Colonic mucosa (tissue), 4 donors: ENCODE results near the gene CCSER1. TPM values are rescaled to one million over a fixed set of nuclear protein-coding genes. Genes with fewer than 3 reads are reported as not detected.

Source experiments
- DNase-seq: peaks from one replicate; pipeline ENCODE4 v3.0.0-alpha.2; 2020
- H3K27ac ChIP-seq: fragments of 200-600 bp; one replicate; pipeline ENCODE4 v1.8.0; 2021
- H3K27me3 ChIP-seq: fragments of 200-600 bp; one replicate; pipeline ENCODE4 v1.8.0; 2021
- H3K36me3 ChIP-seq: fragments of 200-600 bp; one replicate; pipeline ENCODE4 v1.8.0; 2021
- H3K4me1 ChIP-seq: fragments of 200-600 bp; one replicate; pipeline ENCODE4 v1.8.0; 2021; ENCODE audit warnings: mild to moderate bottlenecking
- H3K4me3 ChIP-seq: fragments of 200-600 bp; one replicate; pipeline ENCODE4 v1.8.0; 2021
- H3K9ac ChIP-seq, 2 donors: one replicate each; pipeline ENCODE4 v1.7.0; 2013; ENCODE audit warnings: control low read depth in 2 of 2, low read depth in 2 of 2, low read length in 2 of 2
- H3K9me3 ChIP-seq: fragments of 200-600 bp; one replicate; pipeline ENCODE4 v1.8.0; 2021
- intact Hi-C: fragments of 100-400 bp; cut with DNase I; formaldehyde crosslinking; loops from one replicate; pipeline ENCODE4 v1.14.1; 2022
- total RNA-seq, 2 donors: library from RNA; stranded (reverse); fragmentation: NEBNext Ultra II Directional in 1 of 2; extraction: Animal tissue kit (Norgen Biotek cat#: 25700) in 1 of 2; gene quantifications; one replicate each; pipeline ENCODE4 v1.2.1, GENCODE V29; 2021
- TF ChIP-seq, protein P1 (sequence below): fragments of 200-600 bp; IDR thresholded peaks from one replicate; pipeline ENCODE4 v1.8.0; 2022; ENCODE audit warnings: antibody characterized with exemption, mild to moderate bottlenecking
- donor health status: healthy.
- donor health status: DM: no; HTN: no; CAD: no.
- donor health status: DM: no; HTN: no; CAD: no.

The CCSER1 gene
- total RNA-seq, 2 donors from 2014 or later = 11.2 to 13.4 TPM

DNA sequence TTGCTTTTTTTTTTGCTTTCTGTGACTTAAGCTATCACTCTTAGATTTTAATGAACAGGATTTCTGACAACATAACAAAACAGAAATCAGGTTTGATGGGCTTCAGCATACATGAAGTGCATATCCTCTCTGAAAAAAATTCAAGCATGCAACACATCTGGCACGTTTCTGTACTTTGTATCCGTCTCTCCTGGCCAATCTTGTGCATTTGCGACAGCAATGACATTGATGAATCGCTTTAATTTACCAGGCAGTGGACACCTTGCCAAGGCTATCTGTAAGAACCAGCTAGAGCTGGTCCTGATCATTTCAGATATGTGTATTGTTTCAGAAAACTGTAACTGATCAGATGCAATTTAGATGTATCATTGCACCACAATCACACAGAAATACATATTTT lies 93.3 kb downstream of the CCSER1 start:
- no peaks in the 10 kb centered on the region for H3K4me1 ChIP-seq
- DNase-seq = no peak
- no peak overlapping the region for H3K9ac ChIP-seq
- H3K36me3 ChIP-seq = no peaks in the 10 kb centered on the region
- TF ChIP-seq, protein P1, sequence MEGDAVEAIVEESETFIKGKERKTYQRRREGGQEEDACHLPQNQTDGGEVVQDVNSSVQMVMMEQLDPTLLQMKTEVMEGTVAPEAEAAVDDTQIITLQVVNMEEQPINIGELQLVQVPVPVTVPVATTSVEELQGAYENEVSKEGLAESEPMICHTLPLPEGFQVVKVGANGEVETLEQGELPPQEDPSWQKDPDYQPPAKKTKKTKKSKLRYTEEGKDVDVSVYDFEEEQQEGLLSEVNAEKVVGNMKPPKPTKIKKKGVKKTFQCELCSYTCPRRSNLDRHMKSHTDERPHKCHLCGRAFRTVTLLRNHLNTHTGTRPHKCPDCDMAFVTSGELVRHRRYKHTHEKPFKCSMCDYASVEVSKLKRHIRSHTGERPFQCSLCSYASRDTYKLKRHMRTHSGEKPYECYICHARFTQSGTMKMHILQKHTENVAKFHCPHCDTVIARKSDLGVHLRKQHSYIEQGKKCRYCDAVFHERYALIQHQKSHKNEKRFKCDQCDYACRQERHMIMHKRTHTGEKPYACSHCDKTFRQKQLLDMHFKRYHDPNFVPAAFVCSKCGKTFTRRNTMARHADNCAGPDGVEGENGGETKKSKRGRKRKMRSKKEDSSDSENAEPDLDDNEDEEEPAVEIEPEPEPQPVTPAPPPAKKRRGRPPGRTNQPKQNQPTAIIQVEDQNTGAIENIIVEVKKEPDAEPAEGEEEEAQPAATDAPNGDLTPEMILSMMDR = no peak
- no peak overlapping the region for H3K4me3 ChIP-seq
- intact Hi-C loops = no loop called here
- no peaks in the 10 kb centered on the region for H3K27me3 ChIP-seq
- no peak overlapping the region for H3K27ac ChIP-seq
- H3K9me3 ChIP-seq = no peaks in the 10 kb centered on the region

DNA sequence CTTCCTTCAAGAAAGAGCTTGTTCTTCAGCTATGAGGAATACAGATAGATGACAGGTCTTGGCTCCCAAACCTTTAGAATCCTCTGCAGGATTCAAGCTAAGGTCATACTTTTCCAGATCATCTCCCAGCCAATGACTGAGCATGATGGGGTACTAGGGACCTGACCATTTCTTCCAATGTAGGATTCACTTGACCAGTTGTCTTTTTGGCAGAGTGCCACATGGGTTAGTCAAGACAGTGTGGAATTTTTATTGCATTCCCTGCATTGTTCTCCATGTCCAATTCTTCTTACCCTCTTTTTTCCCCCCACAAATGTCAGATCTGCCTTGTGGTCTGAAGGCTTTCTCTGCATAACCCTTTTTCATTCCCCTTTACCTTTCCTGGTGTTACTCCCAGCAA lies 99.5 kb downstream of the CCSER1 start:
- Histone ChIP-seq H3K4me1 (no peaks in the 10 kb centered on the region), H3K9me3 (no peaks in the 10 kb centered on the region), H3K27ac (no peak overlapping the region), H3K36me3 (no peaks in the 10 kb centered on the region), H3K4me3 (no peak overlapping the region), H3K27me3 (no peaks in the 10 kb centered on the region), H3K9ac (no peak overlapping the region)
- intact Hi-C loops = no loop called here
- TF ChIP-seq, protein P1 = no peak
- DNase-seq = no peak

DNA sequence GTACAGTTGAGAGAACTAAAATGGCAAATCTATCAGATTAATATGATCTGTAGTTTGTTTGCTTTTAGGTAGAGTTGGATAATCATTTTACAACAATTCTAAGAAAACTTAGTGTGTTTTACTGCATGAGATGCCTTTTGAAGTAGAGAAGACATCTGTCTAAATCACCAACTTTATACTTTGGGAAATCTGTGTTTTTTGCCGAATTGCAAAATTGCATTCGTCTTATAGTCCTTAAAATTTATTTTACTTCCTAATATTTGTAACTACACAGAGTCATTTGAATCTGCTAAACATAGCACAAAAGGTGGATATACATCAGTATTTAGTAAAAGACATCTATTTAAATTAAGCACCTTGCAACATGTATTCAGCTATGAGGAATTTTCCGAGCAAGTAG lies 100.0 kb downstream of the CCSER1 start:
- intact Hi-C loops = no loop called here
- Histone ChIP-seq H3K27me3 (no peaks in the 10 kb centered on the region), H3K4me3 (no peak overlapping the region), H3K9ac (no peak overlapping the region), H3K9me3 (no peaks in the 10 kb centered on the region), H3K27ac (no peak overlapping the region), H3K4me1 (no peaks in the 10 kb centered on the region), H3K36me3 (no peaks in the 10 kb centered on the region)
- DNase-seq = no peak
- TF ChIP-seq, protein P1 = no peak

DNA sequence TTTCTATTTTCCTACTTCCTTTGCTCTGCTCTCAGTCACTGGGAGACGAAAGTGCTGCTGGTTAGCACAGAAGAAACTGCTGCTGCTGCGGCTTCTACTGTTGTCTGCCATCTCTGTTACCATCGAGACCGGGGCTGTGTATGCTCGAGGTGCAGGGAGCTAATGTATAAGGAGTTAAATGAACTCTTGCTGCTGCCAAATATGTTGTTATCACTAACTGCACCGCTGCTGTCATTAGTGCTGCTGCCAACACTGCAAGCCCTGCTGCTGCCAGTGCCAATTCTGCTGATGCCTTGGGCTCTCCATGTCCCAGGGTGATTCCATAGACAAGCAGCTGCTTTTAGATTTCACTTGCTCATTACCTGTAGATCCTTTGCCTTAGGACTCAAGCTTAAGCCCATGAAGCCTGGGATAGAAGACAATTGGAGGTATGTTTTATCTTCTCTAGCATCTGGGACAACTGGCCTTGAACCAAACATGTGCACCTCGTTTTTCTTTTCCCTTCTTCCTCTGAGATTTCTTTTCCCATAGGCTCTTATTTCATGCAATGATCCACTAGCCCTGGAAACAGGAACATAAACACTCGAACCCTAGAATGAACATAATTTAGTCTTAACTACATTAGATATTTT lies 107.8 kb downstream of the CCSER1 start:
- Histone ChIP-seq H3K27ac (no peak overlapping the region), H3K27me3 (no peaks in the 10 kb centered on the region), H3K4me1 (no peaks in the 10 kb centered on the region), H3K36me3 (no peaks in the 10 kb centered on the region), H3K9ac (no peak overlapping the region), H3K9me3 (no peaks in the 10 kb centered on the region), H3K4me3 (no peak overlapping the region)
- TF ChIP-seq, protein P1 = no peak
- intact Hi-C loops = no loop called here
- DNase-seq = no peak

DNA sequence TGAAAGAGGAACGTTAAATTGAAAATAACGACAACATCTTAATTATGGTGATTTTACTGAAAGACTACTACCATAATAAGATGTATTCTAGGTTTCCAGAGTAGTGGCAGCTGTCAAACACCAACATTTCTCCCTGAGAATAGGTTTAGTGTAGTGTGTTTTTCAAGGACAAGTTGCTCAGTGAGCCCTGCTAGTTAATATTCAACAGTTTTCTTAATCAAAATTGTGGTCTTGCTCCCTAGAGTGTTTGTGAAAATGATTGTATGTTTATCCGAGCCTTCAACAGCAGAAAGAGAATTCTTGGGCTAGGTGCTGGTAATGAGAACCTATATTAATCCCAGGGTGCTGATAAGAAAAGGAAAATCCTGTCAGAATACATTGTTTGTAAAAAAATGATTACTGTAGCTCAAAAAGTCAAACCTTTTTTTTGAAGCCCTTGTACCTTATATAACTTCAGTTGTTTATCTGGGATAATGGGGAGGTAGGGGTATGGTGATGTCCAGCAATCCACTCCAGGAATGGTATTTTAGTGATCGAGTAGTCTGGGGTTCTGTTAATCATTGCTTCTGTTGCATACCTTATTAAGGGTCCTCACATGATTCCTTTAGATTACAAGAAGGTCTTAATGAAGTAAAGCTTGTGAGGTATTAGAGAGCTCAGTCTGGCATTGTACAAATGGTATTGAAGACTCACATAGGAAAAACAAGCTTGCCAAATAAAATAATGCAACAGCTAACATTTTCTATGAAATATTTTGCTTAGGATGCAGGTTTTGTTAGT lies 110.7 kb downstream of the CCSER1 start:
- H3K4me3 ChIP-seq = no peak overlapping the region
- TF ChIP-seq, protein P1 = no peak
- DNase-seq = no peak
- H3K36me3 ChIP-seq = no peaks in the 10 kb centered on the region
- H3K4me1 ChIP-seq = no peaks in the 10 kb centered on the region
- no peaks in the 10 kb centered on the region for H3K9me3 ChIP-seq
- H3K27ac ChIP-seq = no peak overlapping the region
- intact Hi-C loops = no loop called here
- no peak overlapping the region for H3K9ac ChIP-seq
- no peaks in the 10 kb centered on the region for H3K27me3 ChIP-seq
